DND-41 (cell line): Measurements from ENCODE around the gene PTPN3.

Source experiments
- ATAC-seq: fragments of 200-7000 bp; cut with Tn5 transposase; 3 replicates; pipeline ENCODE4 v1.9.1; 2021; ENCODE audit warnings: low read depth; ENCODE audit not compliant: insufficient read depth
- DNase-seq: peaks from one replicate; pipeline ENCODE4 v3.0.0-alpha.2; 2020
- H2AFZ ChIP-seq: 2 replicates; pipeline ENCODE4 v1.6.0; 2012; ENCODE audit warnings: low read depth, low read length
- H3K27ac ChIP-seq: 2 replicates; pipeline ENCODE4 v1.5.1; 2012; ENCODE audit warnings: low read length, inconsistent platforms
- H3K27me3 ChIP-seq: fragments of 200-600 bp; sonication (generic); 2 replicates; pipeline ENCODE4 v1.6.0; 2012; ENCODE audit warnings: low read length, mild to moderate bottlenecking, inconsistent platforms; ENCODE audit not compliant: insufficient read depth, poor library complexity
- H3K36me3 ChIP-seq: 2 replicates; pipeline ENCODE4 v1.5.1; 2012; ENCODE audit warnings: low read length, inconsistent platforms; ENCODE audit not compliant: insufficient read depth
- H3K4me1 ChIP-seq: 2 replicates; pipeline ENCODE4 v1.5.1; 2012; ENCODE audit warnings: mild to moderate bottlenecking, low read length; ENCODE audit not compliant: insufficient read depth
- H3K4me2 ChIP-seq: 2 replicates; pipeline ENCODE4 v1.6.0; 2012; ENCODE audit warnings: mild to moderate bottlenecking, moderate library complexity, low read length, inconsistent platforms; ENCODE audit not compliant: insufficient read depth
- H3K4me3 ChIP-seq, 2 experiments: fragments of 200-600 bp in 1 of 2; shearing (Covaris generic) in 1 of 2; 2 replicates each; pipeline ENCODE4 v1.5.1; 2012 to 2016; ENCODE audit warnings: inconsistent platforms in 2 of 2, low read length in 2 of 2, mild to moderate bottlenecking in 2 of 2, low read depth in 1 of 2, moderate library complexity in 1 of 2
- H3K79me2 ChIP-seq: 2 replicates; pipeline ENCODE4 v1.6.0; 2012; ENCODE audit warnings: low read length, inconsistent platforms; ENCODE audit not compliant: insufficient read depth
- H3K9ac ChIP-seq: 2 replicates; pipeline ENCODE4 v1.6.0; 2012; ENCODE audit warnings: low read depth, mild to moderate bottlenecking, inconsistent platforms, low read length, moderate library complexity
- H3K9me3 ChIP-seq: 2 replicates; pipeline ENCODE4 v1.5.1; 2012; ENCODE audit warnings: low read length, moderate library complexity, mild to moderate bottlenecking, inconsistent platforms; ENCODE audit not compliant: insufficient read depth, severe bottlenecking
- H4K20me1 ChIP-seq: 2 replicates; pipeline ENCODE4 v1.6.0; 2012; ENCODE audit warnings: low read length; ENCODE audit not compliant: insufficient read depth
- CTCF ChIP-seq: IDR thresholded peaks from 2 replicates; pipeline ENCODE4 v1.5.1; 2012; ENCODE audit warnings: borderline replicate concordance, low read length, moderate library complexity, mild to moderate bottlenecking; ENCODE audit not compliant: poor library complexity, severe bottlenecking; ENCODE audit errors: extremely low read depth
- EZH2 ChIP-seq: IDR thresholded peaks from 3 replicates; pipeline ENCODE4 v1.6.1; 2012; ENCODE audit warnings: borderline replicate concordance, low read depth, mild to moderate bottlenecking, moderate library complexity, low read length, inconsistent platforms; ENCODE audit not compliant: severe bottlenecking

The PTPN3 gene

GRCh38 chr9:109488351-109488750, 9.8 kb downstream of the PTPN3 start:
- Histone ChIP-seq H3K36me3 (no peaks in the 10 kb centered on the region), H3K4me3 (no peak overlapping the region), H4K20me1 (no peaks in the 10 kb centered on the region), H3K4me1 (no peaks in the 10 kb centered on the region), H3K27ac (no peak overlapping the region), H3K9me3 (no peaks in the 10 kb centered on the region), H2AFZ (no peak overlapping the region), H3K4me2 (no peak overlapping the region), H3K27me3 (no peaks in the 10 kb centered on the region), H3K9ac (no peak overlapping the region), H3K79me2 (no peaks in the 10 kb centered on the region)
- ATAC-seq: no peak
- no peak for DNase-seq
- no peak for TF ChIP-seq CTCF
- no peak for TF ChIP-seq EZH2

GRCh38 chr9:109487247-109487646, 10.9 kb downstream of the PTPN3 start:
- Histone ChIP-seq H2AFZ (no peak overlapping the region), H3K4me2 (no peak overlapping the region), H3K27ac (no peak overlapping the region), H3K79me2 (no peaks in the 10 kb centered on the region), H3K4me1 (no peaks in the 10 kb centered on the region), H3K27me3 (no peaks in the 10 kb centered on the region), H3K36me3 (no peaks in the 10 kb centered on the region), H4K20me1 (no peaks in the 10 kb centered on the region), H3K4me3 (no peak overlapping the region), H3K9me3 (no peaks in the 10 kb centered on the region), H3K9ac (no peak overlapping the region)
- ATAC-seq (no peak), DNase-seq (no peak)
- TF ChIP-seq CTCF: no peak
- no peak for TF ChIP-seq EZH2

- Histone ChIP-seq H3K9me3 (no peaks in the 10 kb centered on the region), H3K9ac (no peak overlapping the region), H2AFZ (no peak overlapping the region), H3K27me3 (no peaks in the 10 kb centered on the region), H4K20me1 (no peaks in the 10 kb centered on the region), H3K4me3 (no peak overlapping the region), H3K4me2 (no peak overlapping the region), H3K4me1 (no peaks in the 10 kb centered on the region), H3K79me2 (no peaks in the 10 kb centered on the region), H3K27ac (no peak overlapping the region), H3K36me3 (no peaks in the 10 kb centered on the region)
- no peak for TF ChIP-seq EZH2
- TF ChIP-seq CTCF: no peak
- DNase-seq: no peak
- ATAC-seq: no peak
Measured at GRCh38 chr9:109483744-109484429, 14.2 kb downstream of the PTPN3 start.
